Skeletal muscle tissue (tissue), 4 donors: ENCODE results near the gene PPP1CA. TPM values are rescaled to one million over a fixed set of nuclear protein-coding genes. Genes with fewer than 3 reads are reported as not detected.
A peak's percentile ranks its signal among the peaks of the same experiment; 100 is the strongest.

Experiments used
- H3K27ac ChIP-seq: one replicate; pipeline ENCODE4 v1.7.0; 2013; ENCODE audit warnings: mild to moderate bottlenecking, low read depth, low read length, inconsistent platforms
- H3K27me3 ChIP-seq, 3 donors: one replicate each; pipeline ENCODE4 v1.7.0; 2013; ENCODE audit warnings: low read length in 3 of 3; ENCODE audit not compliant: control insufficient read depth in 3 of 3, insufficient read depth in 3 of 3
- H3K36me3 ChIP-seq, 3 donors: one replicate each; pipeline ENCODE4 v1.7.0; 2013; ENCODE audit warnings: low read length in 3 of 3; ENCODE audit not compliant: control insufficient read depth in 3 of 3, insufficient read depth in 3 of 3
- H3K4me1 ChIP-seq, 3 donors: one replicate each; pipeline ENCODE4 v1.7.0; 2013; ENCODE audit warnings: low read length in 3 of 3, mild to moderate bottlenecking in 3 of 3; ENCODE audit not compliant: control insufficient read depth in 3 of 3, insufficient read depth in 3 of 3
- H3K4me3 ChIP-seq, 3 donors: one replicate each; pipeline ENCODE4 v1.7.0; 2013; ENCODE audit warnings: low read length in 3 of 3
- H3K9ac ChIP-seq, 3 donors: one replicate each; pipeline ENCODE4 v1.7.0; 2013; ENCODE audit warnings: low read length in 3 of 3, mild to moderate bottlenecking in 3 of 3, moderate library complexity in 2 of 3, low read depth in 1 of 3
- H3K9me3 ChIP-seq, 3 donors: one replicate each; pipeline ENCODE4 v1.7.0; 2013; ENCODE audit warnings: low read length in 3 of 3; ENCODE audit not compliant: control insufficient read depth in 3 of 3
- total RNA-seq: library from RNA; depleted of rRNA; stranded (reverse); fragments of >200 nt; gene quantifications from one replicate; pipeline ENCODE4 v1.2.3, GENCODE V29; 2014
- donor health status: Osteomylitis.

The PPP1CA gene
- total RNA-seq, 1 donor from 2014 or later: 163 TPM

DNA sequence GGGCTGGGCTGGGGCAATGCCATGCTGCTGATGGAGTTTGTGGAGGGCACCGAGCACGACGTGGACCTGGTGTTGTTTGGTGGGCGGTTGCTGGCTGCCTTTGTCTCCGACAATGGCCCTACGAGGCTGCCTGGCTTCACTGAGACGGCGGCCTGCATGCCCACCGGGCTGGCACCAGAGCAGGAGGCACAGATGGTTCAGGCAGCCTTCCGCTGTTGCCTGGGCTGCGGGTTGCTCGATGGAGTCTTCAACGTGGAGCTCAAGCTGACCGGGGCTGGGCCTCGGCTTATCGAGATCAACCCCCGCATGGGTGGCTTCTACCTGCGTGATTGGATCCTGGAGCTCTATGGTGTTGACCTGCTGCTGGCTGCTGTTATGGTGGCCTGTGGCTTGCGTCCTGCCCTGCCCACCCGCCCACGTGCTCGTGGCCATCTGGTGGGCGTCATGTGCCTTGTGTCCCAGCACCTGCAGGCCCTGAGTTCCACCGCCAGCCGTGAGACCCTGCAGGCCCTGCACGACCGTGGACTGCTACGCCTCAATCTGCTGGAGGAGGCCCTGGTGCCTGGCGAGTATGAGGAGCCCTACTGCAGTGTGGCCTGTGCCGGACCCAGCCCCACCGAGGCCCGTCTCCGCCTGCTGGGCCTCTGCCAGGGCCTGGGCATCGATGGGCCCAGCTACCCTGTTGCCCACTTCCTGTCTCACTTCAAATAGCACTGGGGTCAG is 22.4 kb upstream of the PPP1CA start:
- Histone ChIP-seq H3K27ac (no peak overlapping the region), H3K9ac (peak overlapping the region in 1 of 3 donors; percentile 6), H3K36me3 (peaks cover 0 to 16% (median 14%) of the 10 kb centered on the region in 3 donors), H3K27me3 (no peaks in the 10 kb centered on the region), H3K4me1 (peaks cover 25 to 28% (median 26%) of the 10 kb centered on the region in 3 donors), H3K4me3 (no peak overlapping the region), H3K9me3 (no peaks in the 10 kb centered on the region)

DNA sequence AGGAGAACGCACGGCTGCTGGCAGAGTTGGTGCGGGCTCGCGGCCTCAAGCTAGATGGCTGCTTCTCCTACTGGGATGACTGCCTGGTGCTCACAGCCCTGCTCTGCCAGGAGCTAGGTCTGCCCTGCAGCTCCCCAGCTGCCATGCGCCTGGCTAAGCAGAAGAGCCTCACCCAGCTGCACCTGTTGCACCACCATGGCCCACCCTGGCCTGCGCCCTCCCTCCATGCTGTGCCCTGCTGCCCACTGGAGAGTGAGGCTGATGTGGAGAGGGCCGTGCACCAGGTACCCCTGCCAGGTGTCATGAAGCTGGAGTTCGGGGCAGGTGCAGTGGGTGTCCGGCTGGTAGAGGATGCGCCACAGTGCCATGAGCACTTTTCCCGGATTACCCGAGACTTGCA is 21.8 kb upstream of the PPP1CA start:
- no peaks in the 10 kb centered on the region for H3K27me3 ChIP-seq
- H3K36me3 ChIP-seq: peaks cover 0 to 15% (median 14%) of the 10 kb centered on the region in 3 donors
- peaks cover 27 to 28% (median 27%) of the 10 kb centered on the region in 3 donors for H3K4me1 ChIP-seq
- no peak overlapping the region for H3K27ac ChIP-seq
- no peak overlapping the region for H3K4me3 ChIP-seq
- no peaks in the 10 kb centered on the region for H3K9me3 ChIP-seq
- H3K9ac ChIP-seq: no peak overlapping the region

DNA sequence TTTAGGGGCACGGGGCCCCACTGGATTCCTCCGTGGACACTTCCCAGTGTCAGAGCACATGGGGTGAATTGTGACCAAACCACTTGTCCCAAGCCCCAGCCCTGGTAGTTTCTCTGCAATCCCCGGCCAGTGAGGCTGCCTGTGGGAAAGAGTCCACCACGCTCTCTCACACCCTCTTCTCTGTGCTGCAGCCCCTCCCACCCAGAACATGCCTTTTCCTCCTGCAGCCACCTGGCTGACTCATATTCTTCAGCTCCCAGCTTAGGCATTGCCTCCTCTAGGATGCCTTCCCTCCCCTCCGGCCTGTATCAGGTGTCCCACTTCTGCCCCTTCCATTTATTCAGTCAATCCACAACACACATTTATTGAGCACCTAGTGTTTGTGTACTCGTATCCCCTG is 21.2 kb upstream of the PPP1CA start:
- H3K4me3 ChIP-seq: no peak overlapping the region
- H3K36me3 ChIP-seq: peaks cover 0 to 14% (median 14%) of the 10 kb centered on the region in 3 donors
- peaks cover 31 to 33% (median 32%) of the 10 kb centered on the region in 3 donors for H3K4me1 ChIP-seq
- H3K27me3 ChIP-seq: no peaks in the 10 kb centered on the region
- no peaks in the 10 kb centered on the region for H3K9me3 ChIP-seq
- H3K27ac ChIP-seq: no peak overlapping the region
- peak overlapping the region in 1 of 3 donors; percentile 14 for H3K9ac ChIP-seq

DNA sequence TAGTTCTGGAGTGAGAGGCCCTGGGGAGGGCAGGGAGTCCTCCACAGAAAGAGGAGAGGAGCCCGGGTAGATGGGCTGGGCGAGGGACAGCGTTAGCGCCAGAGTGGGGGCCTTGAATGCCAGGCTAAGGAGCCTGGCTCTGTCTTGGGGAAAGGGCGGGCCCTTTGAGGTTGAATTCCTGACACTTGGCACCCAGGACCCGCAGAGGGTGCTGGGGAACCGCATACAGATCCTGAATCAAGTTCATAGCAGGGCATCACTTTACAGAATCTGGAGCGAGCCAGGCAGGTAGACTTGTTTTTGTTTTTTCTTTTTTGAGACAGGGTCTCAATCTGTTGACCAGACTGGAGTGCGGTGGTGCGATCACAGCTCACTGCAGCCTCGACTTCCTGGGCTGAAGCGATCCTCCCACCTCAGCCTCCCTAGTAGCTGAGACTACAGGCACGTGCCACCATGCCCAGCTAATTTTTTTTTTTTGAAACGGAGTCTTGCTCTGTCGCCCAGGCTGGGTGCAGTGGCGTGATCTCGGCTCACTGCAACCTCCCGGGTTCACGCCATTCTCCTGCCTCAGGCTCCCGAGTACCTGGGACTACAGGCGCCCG is 19.9 kb upstream of the PPP1CA start:
- H3K4me3 ChIP-seq: peak overlapping the region in 2 of 3 donors; percentile 29 to 54

DNA sequence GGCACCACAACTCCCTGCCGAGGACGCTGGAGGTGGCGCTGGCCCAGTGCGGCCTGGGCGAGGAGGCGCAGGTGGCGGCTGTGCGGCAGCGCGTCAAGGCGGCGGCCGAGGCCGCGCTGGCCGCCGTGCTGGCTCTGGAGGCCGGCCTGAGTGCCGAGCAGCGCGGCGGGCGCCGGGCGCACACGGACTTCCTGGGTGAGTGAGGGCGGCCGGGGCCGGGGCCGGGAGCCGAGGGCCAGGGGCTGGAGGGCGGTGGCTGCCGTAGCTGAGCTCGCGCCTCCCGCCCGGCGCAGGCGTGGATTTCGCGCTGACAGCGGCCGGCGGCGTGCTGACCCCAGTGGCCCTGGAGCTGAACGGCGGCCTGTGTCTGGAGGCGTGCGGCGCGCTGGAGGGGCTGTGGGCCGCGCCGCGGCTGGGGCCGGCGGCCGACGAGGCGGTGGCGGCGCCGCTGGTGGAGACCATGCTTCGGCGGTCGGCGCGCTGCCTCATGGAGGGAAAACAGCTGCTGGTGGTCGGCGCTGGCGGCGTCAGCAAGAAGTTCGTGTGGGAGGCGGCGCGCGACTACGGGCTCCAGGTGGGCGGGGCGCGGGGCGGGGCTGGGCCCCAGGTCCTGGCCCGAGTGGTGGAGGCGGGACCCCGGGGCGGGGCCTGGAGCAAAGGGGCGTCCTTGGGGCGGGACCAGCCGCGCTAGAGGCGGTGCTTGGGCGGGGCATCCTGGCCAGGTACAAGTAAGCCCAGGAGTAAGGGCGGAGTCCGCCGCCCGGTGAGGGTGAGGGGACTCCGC is 19.2 kb upstream of the PPP1CA start:
- peak overlapping the region; percentile 73 to 94 (median 75) for H3K9ac ChIP-seq
- no peaks in the 10 kb centered on the region for H3K9me3 ChIP-seq
- H3K36me3 ChIP-seq: peaks cover 0 to 14% (median 14%) of the 10 kb centered on the region in 3 donors
- H3K4me3 ChIP-seq: peak overlapping the region; percentile 59 to 81 (median 76)
- H3K27ac ChIP-seq: peak overlapping the region; percentile 91
- no peaks in the 10 kb centered on the region for H3K27me3 ChIP-seq
- peaks cover 48 to 53% (median 49%) of the 10 kb centered on the region in 3 donors for H3K4me1 ChIP-seq

More for the DNA sequence above, 19.9 kb upstream of the PPP1CA start:
- no peaks in the 10 kb centered on the region for H3K9me3 ChIP-seq
- H3K36me3 ChIP-seq: peaks cover 0 to 14% (median 14%) of the 10 kb centered on the region in 3 donors
- no peak overlapping the region for H3K27ac ChIP-seq
- H3K9ac ChIP-seq: no peak overlapping the region
- peaks cover 41 to 46% (median 42%) of the 10 kb centered on the region in 3 donors for H3K4me1 ChIP-seq
- H3K27me3 ChIP-seq: no peaks in the 10 kb centered on the region

DNA sequence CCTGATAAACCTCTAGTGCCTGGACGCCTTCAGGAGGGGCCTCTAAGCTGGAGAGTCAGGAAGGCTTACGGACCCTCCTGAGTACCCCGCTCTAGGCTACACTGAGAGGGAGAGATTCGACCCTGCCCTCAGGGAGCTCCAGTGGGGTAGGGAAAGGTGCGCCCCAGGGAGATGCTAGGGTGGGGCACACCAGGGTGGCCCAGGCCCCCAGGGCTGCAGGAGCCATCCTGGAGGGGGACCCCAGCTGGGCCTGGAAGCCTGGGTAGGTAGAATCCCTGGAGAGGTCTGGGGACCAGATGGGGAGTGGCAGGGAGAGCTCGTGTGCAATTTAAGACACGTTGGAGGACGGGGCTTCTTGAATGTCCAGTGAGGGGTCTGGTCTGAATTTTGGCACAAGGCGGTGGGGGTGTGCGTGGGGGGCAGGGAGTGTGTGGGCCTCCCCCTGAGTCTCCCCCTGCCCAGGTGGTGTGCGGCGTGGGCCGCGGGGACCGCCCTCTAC is 18.5 kb upstream of the PPP1CA start:
- Histone ChIP-seq H3K27me3 (peaks cover 0 to under 1% (median 0%) of the 10 kb centered on the region in 3 donors), H3K4me1 (peaks cover 48 to 55% (median 50%) of the 10 kb centered on the region in 3 donors), H3K9ac (peak overlapping the region; percentile 73 to 94 (median 75)), H3K36me3 (peaks cover 0 to 13% (median 12%) of the 10 kb centered on the region in 3 donors), H3K27ac (peak overlapping the region; percentile 91), H3K9me3 (no peaks in the 10 kb centered on the region), H3K4me3 (peak overlapping the region; percentile 59 to 81 (median 76))

DNA sequence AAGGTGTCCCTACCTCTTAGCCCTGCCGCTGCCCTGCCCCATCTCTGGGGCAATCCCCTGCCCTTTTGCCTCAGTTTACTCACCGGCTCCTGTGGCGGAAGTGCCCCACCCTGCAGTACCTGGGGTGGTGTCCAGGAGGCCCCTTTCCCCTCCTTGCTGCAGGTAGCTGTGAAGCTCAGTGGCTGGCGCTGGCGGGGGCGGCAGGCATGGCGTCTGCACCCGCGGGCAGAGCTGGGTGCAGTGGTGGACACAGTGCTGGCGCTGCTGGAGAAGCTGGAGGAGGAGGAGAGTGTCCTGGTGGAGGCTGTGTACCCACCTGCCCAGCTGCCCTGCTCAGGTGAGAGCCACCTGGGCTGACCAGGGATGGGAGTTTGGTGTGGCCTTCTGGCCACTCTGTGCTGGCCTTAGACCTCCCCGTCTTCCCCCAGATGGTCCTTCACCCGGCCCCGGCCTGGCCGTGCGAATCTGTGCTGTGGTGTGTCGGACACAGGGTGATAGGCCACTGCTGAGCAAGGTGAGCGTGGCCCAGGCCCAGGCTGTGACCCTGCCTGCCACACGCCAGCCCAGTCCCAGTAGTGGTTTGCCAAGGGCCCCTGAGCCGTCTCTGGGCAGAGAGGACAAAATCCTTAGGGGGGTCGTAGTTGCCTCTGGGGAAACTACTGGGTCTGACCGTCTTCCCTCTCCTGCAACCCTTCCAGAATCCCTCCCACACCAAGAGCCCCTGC is 17.8 kb upstream of the PPP1CA start:
- Histone ChIP-seq H3K4me1 (peaks cover 52 to 59% (median 54%) of the 10 kb centered on the region in 3 donors), H3K9ac (peak overlapping the region; percentile 73 to 94 (median 75)), H3K36me3 (peaks cover 0 to 10% (median 10%) of the 10 kb centered on the region in 3 donors), H3K4me3 (peak overlapping the region; percentile 59 to 81 (median 76)), H3K9me3 (no peaks in the 10 kb centered on the region), H3K27ac (peak overlapping the region; percentile 91), H3K27me3 (peaks cover 0 to 5% (median 0%) of the 10 kb centered on the region in 3 donors)

DNA sequence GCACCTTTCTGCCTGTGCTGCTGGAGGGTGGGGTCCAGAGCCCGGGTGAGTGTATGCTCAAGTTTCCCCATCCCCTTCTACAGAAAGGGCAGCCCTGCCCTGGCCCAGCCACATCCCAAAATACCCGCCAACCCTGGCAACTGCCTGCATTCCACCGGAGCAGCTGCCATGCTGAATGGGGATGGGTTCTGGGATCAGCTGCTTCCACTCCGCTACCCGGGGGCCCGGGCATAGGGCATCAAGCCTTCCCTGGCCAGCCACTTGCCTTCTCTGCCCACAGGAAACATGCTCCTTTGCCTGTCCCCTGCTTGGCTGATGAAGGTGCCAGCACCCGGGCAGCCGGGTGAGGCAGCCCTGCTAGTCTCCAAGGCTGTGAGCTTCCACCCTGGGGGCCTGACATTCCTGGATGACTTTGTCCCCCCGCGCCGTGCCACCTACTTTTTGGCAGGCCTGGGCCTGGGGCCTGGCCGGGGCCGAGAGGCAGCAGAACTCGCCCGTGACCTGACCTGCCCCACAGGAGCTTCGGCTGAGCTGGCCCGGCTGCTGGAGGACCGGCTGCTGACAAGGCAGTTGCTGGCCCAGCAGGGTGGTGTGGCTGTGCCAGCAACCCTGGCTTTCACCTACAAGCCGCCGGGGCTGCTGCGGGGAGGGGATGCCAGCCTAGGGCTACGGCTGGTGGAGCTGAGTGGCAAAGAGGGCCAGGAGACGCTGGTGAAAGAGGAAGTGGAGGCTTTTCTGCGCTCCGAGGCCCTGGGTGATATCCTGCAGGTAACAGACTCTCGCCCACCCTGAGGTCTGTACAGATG is 17.0 kb upstream of the PPP1CA start:
- Histone ChIP-seq H3K27me3 (peaks cover 0 to 5% (median 0%) of the 10 kb centered on the region in 3 donors), H3K27ac (peak overlapping the region; percentile 91), H3K9ac (peak overlapping the region; percentile 75 to 94 (median 82)), H3K4me3 (peak overlapping the region; percentile 59 to 81 (median 76)), H3K4me1 (peaks cover 52 to 59% (median 54%) of the 10 kb centered on the region in 3 donors), H3K9me3 (no peaks in the 10 kb centered on the region), H3K36me3 (peaks cover 0 to 6% (median 4%) of the 10 kb centered on the region in 3 donors)
